Activated CD4-positive, alpha-beta T cell treated with anti-CD3 and anti-CD28 coated beads for 36 hours (primary cell): ENCODE data around the gene FOXP4. TPM values are rescaled to one million over a fixed set of nuclear protein-coding genes. Genes with fewer than 3 reads are reported as not detected.

Experiments used
- ATAC-seq: fragments of 200-7000 bp; cut with Tn5 transposase; one replicate; pipeline ENCODE4 v1.10.0; 2021; ENCODE audit warnings: mild to moderate bottlenecking, moderate library complexity
- CTCF ChIA-PET: fragments of 350-600 bp; sonication (Branson Sonifier 250); formaldehyde crosslinking; loops from one replicate; lab custom pipeline; 2021; ENCODE audit warnings: antibody characterized with exemption; lab: Charles Lee
- POLR2A ChIA-PET: fragments of 350-600 bp; sonication (Branson Sonifier 250); formaldehyde crosslinking; loops from one replicate; lab custom pipeline; 2021; ENCODE audit warnings: antibody characterized with exemption, inconsistent platforms; lab: Charles Lee
- DNase-seq: peaks from one replicate; pipeline ENCODE4 v3.0.0-alpha.2; 2020
- H3K27ac Mint-ChIP-seq: one replicate; pipeline ENCODE4 v1.8.0; 2021; ENCODE audit warnings: mixed read lengths
- H3K27me3 Mint-ChIP-seq: one replicate; pipeline ENCODE4 v1.8.0; 2021; ENCODE audit warnings: mixed read lengths
- H3K36me3 Mint-ChIP-seq: one replicate; pipeline ENCODE4 v1.8.0; 2021; ENCODE audit warnings: low read depth, mixed read lengths
- H3K4me1 Mint-ChIP-seq: one replicate; pipeline ENCODE4 v1.8.0; 2021; ENCODE audit warnings: mixed read lengths
- H3K4me3 Mint-ChIP-seq: one replicate; pipeline ENCODE4 v1.8.0; 2021; ENCODE audit warnings: mild to moderate bottlenecking, moderate library complexity, mixed read lengths
- H3K9me3 Mint-ChIP-seq: one replicate; pipeline ENCODE4 v1.8.0; 2021; ENCODE audit warnings: low read depth, mixed read lengths
- intact Hi-C, 2 experiments: fragments of 100-400 bp; cut with DNase I in 1 of 2; cut with micrococcal nuclease in 1 of 2; formaldehyde crosslinking; loops; one replicate each; pipeline versions ENCODE4 v1.14.2 to v1.15.1; 2022 to 2024; cut with DNase I, micrococcal nuclease
- total RNA-seq, 2 experiments: library from RNA; stranded (reverse); gene quantifications; one replicate each; pipeline ENCODE4 v1.2.3, GENCODE V29; 2021

FOXP4 gene
- total RNA-seq, 2 experiments from 2014 or later: 11.1 to 13.8 TPM

DNA sequence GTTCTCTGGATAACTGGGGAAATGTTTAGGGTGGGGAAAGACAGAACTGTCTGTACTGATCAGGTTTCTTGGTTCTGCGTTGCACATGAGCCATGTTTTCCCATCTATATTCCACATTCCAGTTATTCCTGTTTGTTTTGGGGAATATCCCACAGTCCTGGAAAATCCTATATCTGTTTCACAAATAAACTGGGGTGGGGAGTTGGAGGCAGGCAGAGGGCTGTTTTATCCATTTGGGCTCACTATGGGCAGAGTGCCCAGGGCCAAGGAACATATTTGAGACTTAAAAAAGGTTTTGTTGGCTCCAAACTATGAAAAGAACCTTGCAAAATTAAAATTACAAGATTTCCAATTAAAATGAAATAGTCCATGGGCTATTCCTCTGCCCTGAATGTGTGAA lies 21.5 kb downstream of the FOXP4 start:
- H3K4me1 Mint-ChIP-seq: peaks cover 14% of the 10 kb centered on the region
- H3K4me3 Mint-ChIP-seq: no peak overlapping the region
- ATAC-seq (no peak), DNase-seq (no peak)
- ChIA-PET POLR2A (no interaction called here), CTCF (no interaction called here)
- H3K27ac Mint-ChIP-seq: no peak overlapping the region
- no peaks in the 10 kb centered on the region for H3K27me3 Mint-ChIP-seq
- H3K9me3 Mint-ChIP-seq: no peaks in the 10 kb centered on the region
- H3K36me3 Mint-ChIP-seq: peaks cover 20% of the 10 kb centered on the region
- intact Hi-C loops: no loop called here

DNA sequence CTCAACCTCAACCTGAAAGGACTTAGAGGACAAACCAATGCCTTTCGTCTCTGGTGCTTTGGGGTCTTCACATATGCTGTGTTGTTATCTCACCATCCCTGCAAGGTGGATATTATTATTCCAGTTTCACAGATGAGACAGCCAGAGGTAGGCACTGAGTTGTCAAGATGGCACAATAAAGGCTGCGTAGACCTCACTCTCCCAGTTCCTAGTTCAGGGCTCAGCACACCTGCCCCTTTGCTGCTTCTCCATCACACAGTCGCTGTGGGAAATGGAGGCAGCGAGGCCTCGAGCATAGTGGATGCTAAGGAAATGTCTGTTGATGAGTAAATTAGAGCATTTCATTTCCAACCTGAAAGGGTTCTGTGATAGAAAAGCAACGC lies 22.0 kb downstream of the FOXP4 start:
- no peak overlapping the region for H3K4me3 Mint-ChIP-seq

DNA sequence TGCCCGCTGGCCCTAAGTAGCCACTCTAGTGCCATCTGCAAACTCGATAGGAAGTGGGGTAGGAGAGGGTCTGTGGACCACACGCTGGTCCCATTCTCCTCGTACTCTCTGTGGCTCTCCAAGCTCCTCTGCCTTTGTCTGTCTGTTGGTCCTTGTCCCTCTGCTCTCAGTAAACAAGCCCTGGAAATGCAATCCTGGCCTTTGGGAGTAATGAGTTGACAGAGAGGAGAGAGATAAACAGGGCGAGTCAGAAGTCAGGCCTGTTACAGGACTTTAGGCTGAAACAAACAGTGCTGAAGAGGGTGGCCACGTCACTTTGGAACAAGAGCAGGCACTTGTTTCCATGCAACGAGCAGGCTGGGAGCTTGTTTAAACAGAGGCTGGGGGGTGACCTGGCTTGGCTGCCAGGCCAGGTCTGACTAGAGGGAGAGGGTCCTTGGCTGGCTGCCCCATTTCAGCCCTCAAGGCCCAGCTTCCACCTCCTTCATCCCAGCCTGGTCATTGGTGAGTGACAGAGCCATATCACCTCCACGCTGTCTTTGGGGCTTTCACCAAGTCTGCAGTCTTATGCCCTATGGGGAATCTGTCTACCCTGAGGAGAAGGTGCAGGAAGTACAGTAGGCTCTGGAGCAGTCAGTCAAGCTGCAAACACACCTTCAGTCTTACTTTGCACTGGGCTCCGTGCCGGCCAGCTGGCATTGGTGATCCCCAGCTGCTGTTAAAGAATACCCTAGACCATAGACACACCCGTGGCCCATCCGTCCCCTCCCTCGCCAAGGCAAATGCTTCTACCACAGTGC lies 22.6 kb downstream of the FOXP4 start:
- Mint-ChIP-seq H3K36me3 (peaks cover 24% of the 10 kb centered on the region), H3K27ac (no peak overlapping the region), H3K4me3 (no peak overlapping the region), H3K4me1 (peaks cover 14% of the 10 kb centered on the region), H3K9me3 (no peaks in the 10 kb centered on the region), H3K27me3 (no peaks in the 10 kb centered on the region)
- POLR2A ChIA-PET: interaction anchor here (0.6 kb wide), 1 partner anchor 37 kb away, joined by 3 read pairs; no protein-coding TSS in a partner anchor
- DNase-seq (no peak), ATAC-seq (no peak)
- CTCF ChIA-PET: no interaction called here
- intact Hi-C loops: no loop called here

More for the DNA sequence above, 22.0 kb downstream of the FOXP4 start:
- CTCF ChIA-PET: no interaction called here
- ATAC-seq (no peak), DNase-seq (no peak)
- Mint-ChIP-seq H3K36me3 (peaks cover 21% of the 10 kb centered on the region), H3K27me3 (no peaks in the 10 kb centered on the region), H3K9me3 (no peaks in the 10 kb centered on the region), H3K4me1 (peaks cover 14% of the 10 kb centered on the region), H3K27ac (no peak overlapping the region)
- intact Hi-C loops: no loop called here
- POLR2A ChIA-PET: interaction anchor here (0.6 kb wide), 1 partner anchor 36 kb away, joined by 3 read pairs; no protein-coding TSS in a partner anchor

DNA sequence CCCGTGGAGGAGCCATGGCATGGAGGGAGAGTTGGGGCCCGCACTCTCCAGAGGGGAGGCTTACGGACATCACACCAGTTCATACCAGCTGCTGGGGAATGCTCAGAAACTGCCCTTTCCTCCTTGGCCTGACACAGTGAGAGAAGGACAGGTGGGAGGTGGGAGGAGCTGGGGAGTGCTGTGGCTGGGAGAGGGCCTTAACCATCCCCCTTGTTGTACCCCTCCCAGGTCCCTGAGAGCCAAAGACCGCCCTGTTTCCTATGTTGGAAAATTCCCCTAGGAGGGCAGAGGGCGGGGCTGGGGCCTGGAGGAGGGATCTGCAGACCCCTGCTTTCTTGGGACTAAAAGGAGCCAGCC lies 24.1 kb downstream of the FOXP4 start:
- intact Hi-C loops: no loop called here
- Mint-ChIP-seq H3K9me3 (no peaks in the 10 kb centered on the region), H3K4me3 (no peak overlapping the region), H3K36me3 (peaks cover 24% of the 10 kb centered on the region), H3K27ac (no peak overlapping the region), H3K27me3 (no peaks in the 10 kb centered on the region), H3K4me1 (peaks cover 14% of the 10 kb centered on the region)
- ChIA-PET CTCF (no interaction called here), POLR2A (no interaction called here)
- no peak for ATAC-seq
- DNase-seq: no peak

DNA sequence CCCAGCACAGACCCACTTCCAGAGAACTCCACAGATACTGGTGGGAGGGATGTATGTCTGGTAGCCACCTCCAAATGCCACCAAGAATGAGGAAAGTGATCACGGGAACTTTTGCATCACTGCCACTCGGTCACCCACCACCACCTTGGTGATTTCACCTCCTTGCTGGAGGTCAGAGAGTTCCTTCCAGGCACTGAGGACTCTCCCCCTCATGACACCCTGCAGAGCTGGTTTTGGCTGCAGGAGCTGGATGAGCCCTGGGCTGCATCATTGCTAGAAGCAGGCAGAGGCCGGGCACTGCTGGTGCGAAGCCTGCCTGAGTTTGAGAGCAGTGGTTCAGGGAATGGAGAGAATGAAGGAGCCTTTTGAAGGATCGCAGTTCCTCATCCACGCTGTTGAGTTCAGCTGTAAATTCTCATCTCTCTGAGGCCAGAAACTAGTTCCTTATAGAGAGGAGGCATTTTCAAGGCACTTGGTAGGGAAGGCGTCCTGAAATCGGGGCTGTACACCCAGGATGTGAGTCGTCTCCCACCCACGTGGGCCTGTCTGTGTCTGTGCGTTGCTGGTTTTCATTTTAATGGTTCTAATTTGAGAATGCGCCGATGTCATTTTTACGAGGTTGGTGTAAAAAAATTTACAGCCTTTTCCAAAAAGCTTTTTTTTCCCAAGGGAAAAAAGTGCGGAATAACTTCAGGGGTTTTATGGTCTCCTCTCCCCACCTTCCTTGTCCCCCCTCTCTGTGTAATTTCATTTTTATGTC lies 25.0 kb downstream of the FOXP4 start:
- H3K36me3 Mint-ChIP-seq: peaks cover 18% of the 10 kb centered on the region
- H3K9me3 Mint-ChIP-seq: no peaks in the 10 kb centered on the region
- intact Hi-C loops: no loop called here
- peaks cover 14% of the 10 kb centered on the region for H3K4me1 Mint-ChIP-seq
- H3K4me3 Mint-ChIP-seq: no peak overlapping the region
- H3K27me3 Mint-ChIP-seq: no peaks in the 10 kb centered on the region
- H3K27ac Mint-ChIP-seq: peak overlapping the region; percentile 13
- ATAC-seq: peak; percentile 71
- POLR2A ChIA-PET: no interaction called here
- CTCF ChIA-PET: no interaction called here
- peak; percentile 57 for DNase-seq

DNA sequence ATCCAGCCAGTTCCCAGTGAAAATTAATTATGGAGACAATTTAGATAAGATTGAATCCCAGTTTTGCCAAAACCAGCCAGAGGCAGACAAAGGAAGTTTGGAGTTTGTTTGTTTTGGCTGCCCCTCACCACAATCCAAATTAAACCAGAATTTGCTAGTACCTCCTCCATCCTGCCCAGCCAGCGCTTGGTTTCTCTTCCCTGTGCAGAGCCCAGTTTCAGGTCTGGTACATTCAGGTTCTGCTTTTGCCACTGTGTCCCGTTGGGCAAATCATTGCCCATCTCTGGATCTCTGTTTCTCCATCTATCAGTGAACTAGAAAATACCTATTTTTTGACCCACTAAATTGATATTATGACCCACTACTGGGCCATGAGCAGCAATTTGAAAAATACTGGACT lies 26.4 kb downstream of the FOXP4 start:
- intact Hi-C loops: no loop called here
- DNase-seq (no peak), ATAC-seq (no peak)
- ChIA-PET CTCF (interaction anchor here (0.6 to 1.6 kb wide), 2 partner anchors 148 to 256 kb away, joined by 3 to 6 read pairs; no protein-coding TSS in a partner anchor), POLR2A (no interaction called here)
- Mint-ChIP-seq H3K9me3 (no peaks in the 10 kb centered on the region), H3K4me1 (peaks cover 14% of the 10 kb centered on the region), H3K4me3 (no peak overlapping the region), H3K27me3 (no peaks in the 10 kb centered on the region), H3K36me3 (peaks cover 8% of the 10 kb centered on the region), H3K27ac (no peak overlapping the region)

DNA sequence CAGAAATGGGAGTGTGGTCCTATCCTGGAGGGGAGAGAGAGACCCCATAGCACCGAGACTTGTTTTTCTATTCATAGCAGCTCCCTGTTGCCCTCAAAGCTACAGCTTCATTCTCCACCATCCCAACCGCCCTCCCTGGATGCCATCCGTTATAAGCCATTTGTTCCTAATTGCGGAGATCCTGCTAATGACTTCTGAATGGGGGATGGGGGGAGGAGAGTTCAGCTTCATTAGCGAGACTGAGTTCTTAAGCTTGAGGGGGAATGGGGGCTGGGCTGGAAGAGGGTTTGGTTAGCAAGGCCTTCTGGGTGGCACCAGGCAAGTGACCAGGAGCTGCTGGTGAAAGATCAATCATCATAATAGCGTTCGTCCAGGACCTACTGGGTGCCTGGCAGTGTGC lies 27.1 kb downstream of the FOXP4 start:
- Mint-ChIP-seq H3K4me3 (no peak overlapping the region), H3K27ac (no peak overlapping the region), H3K36me3 (peaks cover 8% of the 10 kb centered on the region), H3K27me3 (no peaks in the 10 kb centered on the region), H3K9me3 (no peaks in the 10 kb centered on the region), H3K4me1 (peaks cover 14% of the 10 kb centered on the region)
- no peak for DNase-seq
- POLR2A ChIA-PET: no interaction called here
- CTCF ChIA-PET: interaction anchor here (0.6 to 1.6 kb wide), 3 partner anchors 111 to 256 kb away, joined by 3 to 6 read pairs (median 3); no protein-coding TSS in a partner anchor
- intact Hi-C loops: no loop called here
- ATAC-seq: no peak

DNA sequence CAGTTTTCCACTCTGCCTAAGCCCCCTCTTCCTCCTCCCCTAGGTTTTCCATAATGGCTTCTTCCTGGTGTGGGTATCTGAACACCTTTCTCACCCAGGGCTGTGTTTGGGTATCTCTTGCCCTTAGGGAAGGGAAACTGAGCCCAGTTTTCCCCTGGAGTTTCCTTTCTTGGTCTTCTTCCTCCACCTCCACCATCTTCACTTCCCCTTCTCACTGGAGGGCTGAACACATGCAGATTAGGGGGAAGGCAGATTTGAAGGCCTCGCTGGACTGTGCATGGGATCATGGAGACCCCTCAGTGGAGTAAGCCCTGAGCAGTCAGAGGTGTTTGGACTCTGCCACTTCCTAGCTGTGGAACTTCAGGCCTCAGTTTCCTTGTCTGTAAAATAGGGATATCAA lies 27.8 kb downstream of the FOXP4 start:
- Mint-ChIP-seq H3K9me3 (no peaks in the 10 kb centered on the region), H3K36me3 (peaks cover 8% of the 10 kb centered on the region), H3K27me3 (no peaks in the 10 kb centered on the region), H3K27ac (no peak overlapping the region), H3K4me1 (peaks cover 14% of the 10 kb centered on the region), H3K4me3 (no peak overlapping the region)
- intact Hi-C loops: no loop called here
- ATAC-seq (no peak), DNase-seq (no peak)
- ChIA-PET POLR2A (no interaction called here), CTCF (interaction anchor here (0.6 to 1.6 kb wide), 3 partner anchors 89 to 149 kb away, joined by 3 to 6 read pairs (median 3); no protein-coding TSS in a partner anchor)

DNA sequence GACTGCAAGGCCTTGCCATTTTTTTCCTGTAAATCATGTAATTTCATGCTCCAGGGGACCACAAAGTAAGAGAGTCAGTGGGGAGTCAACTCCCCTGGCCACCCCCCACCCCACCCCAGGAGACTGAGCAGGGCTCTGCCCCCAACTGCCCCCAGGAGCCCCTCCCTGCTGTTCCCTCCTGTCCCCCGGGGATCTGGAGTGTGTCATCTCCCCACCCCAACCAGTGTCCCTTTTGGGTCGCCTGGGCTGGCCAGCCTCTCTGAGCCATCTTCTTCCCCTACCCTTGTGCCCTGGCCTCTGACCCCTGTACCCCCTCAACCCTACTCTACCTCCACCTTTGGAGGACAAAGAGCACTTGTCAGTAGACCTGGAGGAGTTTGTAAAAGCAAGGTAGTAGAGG lies 29.4 kb downstream of the FOXP4 start:
- ChIA-PET POLR2A (no interaction called here), CTCF (interaction anchor here (0.7 kb wide), 1 partner anchor 51 kb away, joined by 3 read pairs; no protein-coding TSS in a partner anchor)
- H3K36me3 Mint-ChIP-seq: peaks cover 5% of the 10 kb centered on the region
- H3K27me3 Mint-ChIP-seq: no peaks in the 10 kb centered on the region
- no peak for ATAC-seq
- no peak overlapping the region for H3K4me3 Mint-ChIP-seq
- DNase-seq: no peak
- peaks cover 12% of the 10 kb centered on the region for H3K4me1 Mint-ChIP-seq
- intact Hi-C loops: no loop called here
- H3K27ac Mint-ChIP-seq: no peak overlapping the region
- no peaks in the 10 kb centered on the region for H3K9me3 Mint-ChIP-seq

DNA sequence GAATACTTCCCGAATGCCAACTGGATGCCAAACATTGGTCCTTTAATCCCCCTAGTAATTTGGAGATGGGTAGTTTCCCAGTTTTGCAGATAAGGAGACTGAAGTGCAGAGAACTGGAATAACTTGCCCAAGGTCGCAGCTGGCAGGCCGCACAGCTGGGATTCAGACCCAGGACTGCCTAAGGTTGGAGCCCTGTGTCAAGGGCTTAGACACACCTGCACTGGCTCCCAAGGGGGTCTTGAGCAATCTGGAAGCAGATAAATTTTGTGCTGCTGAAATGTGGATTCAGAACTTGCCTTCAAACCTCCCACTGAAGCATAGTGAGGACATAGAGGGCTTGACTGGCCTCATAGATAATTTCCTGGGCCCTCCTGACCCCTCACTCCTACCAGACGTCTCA lies 30.5 kb downstream of the FOXP4 start:
- Mint-ChIP-seq H3K4me3 (no peak overlapping the region), H3K4me1 (peaks cover 4% of the 10 kb centered on the region), H3K27me3 (no peaks in the 10 kb centered on the region), H3K9me3 (no peaks in the 10 kb centered on the region), H3K36me3 (peaks cover 5% of the 10 kb centered on the region), H3K27ac (no peak overlapping the region)
- DNase-seq: no peak
- ChIA-PET CTCF (no interaction called here), POLR2A (no interaction called here)
- intact Hi-C loops: no loop called here
- no peak for ATAC-seq

DNA sequence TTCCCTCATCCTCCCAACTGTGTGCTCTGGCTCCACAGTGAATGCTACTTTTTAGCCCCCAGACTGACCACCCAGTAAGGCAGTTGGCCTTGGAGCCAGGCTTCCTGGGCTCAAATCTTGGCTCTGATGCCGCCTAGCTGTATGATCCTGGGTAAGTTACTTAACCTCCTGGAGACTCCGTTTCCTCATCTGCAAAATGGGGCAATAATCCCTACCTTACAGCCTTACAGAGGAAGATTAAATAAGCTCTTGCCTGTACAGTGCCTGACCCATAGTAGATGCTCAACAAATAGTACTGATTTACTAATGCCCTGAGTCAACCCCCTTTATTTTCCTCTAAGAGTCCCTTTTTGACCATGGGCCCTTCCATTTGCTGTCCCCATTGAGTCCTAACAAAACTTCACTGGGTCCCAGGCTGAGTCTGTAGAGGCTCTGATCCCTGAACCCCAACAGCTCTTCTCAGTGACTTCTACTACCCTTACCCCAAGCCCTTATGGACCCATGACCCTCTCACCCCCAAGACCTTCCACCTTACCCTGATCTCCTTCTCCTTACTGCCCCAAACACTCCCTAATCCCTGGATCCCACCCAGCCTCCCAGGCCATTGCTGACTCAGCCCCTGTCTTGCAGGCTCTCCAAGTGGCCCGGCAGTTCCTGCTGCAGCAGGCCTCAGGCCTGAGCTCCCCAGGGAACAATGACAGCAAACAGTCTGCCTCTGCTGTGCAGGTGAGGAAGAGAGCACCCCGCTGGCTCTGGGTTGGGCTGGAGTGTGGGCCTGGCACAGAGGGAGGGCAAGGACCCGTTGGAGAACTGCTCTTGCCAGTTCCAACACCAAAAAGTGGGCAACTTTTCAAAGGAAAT lies 31.4 kb downstream of the FOXP4 start:
- Mint-ChIP-seq H3K27me3 (no peaks in the 10 kb centered on the region), H3K27ac (no peak overlapping the region), H3K36me3 (peaks cover 5% of the 10 kb centered on the region), H3K9me3 (no peaks in the 10 kb centered on the region), H3K4me1 (no peaks in the 10 kb centered on the region), H3K4me3 (no peak overlapping the region)
- ATAC-seq (no peak), DNase-seq (no peak)
- ChIA-PET POLR2A (interaction anchor here (0.6 kb wide), 1 partner anchor 156 kb away, joined by 3 read pairs; no protein-coding TSS in a partner anchor), CTCF (interaction anchor here (0.7 kb wide), 1 partner anchor 13 kb away, joined by 3 read pairs; no protein-coding TSS in a partner anchor)
- intact Hi-C loops: no loop called here
